HCT116 (cell line): Measurements from ENCODE around the gene ARSB. TPM values are rescaled to one million over a fixed set of nuclear protein-coding genes. Genes with fewer than 3 reads are reported as not detected.

Source experiments
- ATAC-seq: fragments of 200-7000 bp; cut with Tn5 transposase; 2 replicates; pipeline ENCODE4 v1.9.1; 2020; ENCODE audit warnings: mild to moderate bottlenecking, moderate library complexity
- BruUV-seq: library from RNA; stranded (reverse); fragments of 400-500 nt; replicated peaks from 2 replicates; lab custom pipeline; 2021; lab: Mats Ljungman, UMichigan
- CTCF ChIA-PET: fragments of 300-600 bp; sonication (Branson Sonifier 250); formaldehyde crosslinking; loops from one replicate; lab custom pipeline; 2021; ENCODE audit warnings: antibody characterized with exemption; lab: Charles Lee
- POLR2A ChIA-PET: fragments of 300-600, 350-600 bp; sonication (Branson Sonifier 250); formaldehyde crosslinking; loops from one replicate; lab custom pipeline; 2021; ENCODE audit warnings: antibody characterized with exemption; lab: Charles Lee
- RAD21 ChIA-PET, 2 experiments: fragments of 300-600 bp; sonication (Branson Sonifier 250); formaldehyde crosslinking; loops; one replicate each; lab custom pipeline; 2023; ENCODE audit warnings: low total read pairs in 2 of 2; ENCODE audit not compliant: uncharacterized antibody in 2 of 2, unreplicated experiment in 2 of 2, low non-redundant PET in 1 of 2; lab: Charles Lee
- DNase-seq: peaks from one replicate; pipeline ENCODE4 v3.0.0-alpha.2; 2010; ENCODE audit warnings: low read depth, low spot score
- H2AFZ ChIP-seq: fragments of 200-600 bp; shearing (Covaris generic), sonication (generic); 2 replicates; pipeline ENCODE4 v1.6.1; 2017; ENCODE audit warnings: low read depth, mixed run types, mixed read lengths, antibody characterized with exemption, low read length; ENCODE audit not compliant: poor library complexity, severe bottlenecking
- H3K27ac ChIP-seq: 2 replicates; pipeline ENCODE4 v1.5.1; 2012; ENCODE audit warnings: low read depth, low read length
- H3K27me3 ChIP-seq: fragments of 200-600 bp; sonication (generic); 2 replicates; pipeline ENCODE4 v1.6.1; 2016; ENCODE audit warnings: mixed run types, low read length, mixed read lengths; ENCODE audit not compliant: insufficient read depth
- H3K36me3 ChIP-seq, 2 experiments: fragments of 200-500 bp in 1 of 2; fragments of 200-600 bp in 1 of 2; sonication (Bioruptor generic) in 1 of 2; sonication (generic) in 1 of 2; 2 replicates each; pipeline versions ENCODE4 v1.5.1 to v1.6.1; 2014 to 2016; ENCODE audit warnings: low read length in 2 of 2, inconsistent platforms in 1 of 2, mixed read lengths in 1 of 2, mixed run types in 1 of 2; ENCODE audit not compliant: insufficient read depth in 2 of 2, control insufficient read depth in 1 of 2
- H3K4me1 ChIP-seq, 2 experiments: fragments of 200-600 bp in 1 of 2; sonication (generic) in 1 of 2; 2 replicates each; pipeline versions ENCODE4 v1.5.1 to v1.6.1; 2012 to 2017; ENCODE audit warnings: low read length in 2 of 2, inconsistent platforms in 1 of 2, mild to moderate bottlenecking in 1 of 2, mixed read lengths in 1 of 2, mixed run types in 1 of 2, moderate library complexity in 1 of 2; ENCODE audit not compliant: insufficient read depth in 2 of 2, control insufficient read depth in 1 of 2
- H3K4me2 ChIP-seq: fragments of 200-600 bp; sonication (generic); 2 replicates; pipeline ENCODE4 v1.6.1; 2017; ENCODE audit warnings: mixed run types, low read length, mixed read lengths
- H3K4me3 ChIP-seq, 2 experiments: fragments of 200-600 bp in 1 of 2; sonication (generic) in 1 of 2; replicated peaks in 1 of 2; 2 replicates each; pipeline ENCODE4 v1.5.1; 2011 to 2016; ENCODE audit warnings: low read length in 2 of 2, control low read depth in 1 of 2, low read depth in 1 of 2, mild to moderate bottlenecking in 1 of 2, mixed read lengths in 1 of 2, mixed run types in 1 of 2
- H3K79me2 ChIP-seq: fragments of 200-600 bp; sonication (generic); 2 replicates; pipeline ENCODE4 v1.6.1; 2017; ENCODE audit warnings: mild to moderate bottlenecking, mixed run types, low read length, moderate library complexity, mixed read lengths; ENCODE audit not compliant: insufficient read depth
- H3K9ac ChIP-seq: fragments of 200-600 bp; sonication (generic); 2 replicates; pipeline ENCODE4 v1.6.1; 2016; ENCODE audit warnings: low read length, mixed read lengths
- H3K9me2 ChIP-seq: fragments of 200-600 bp; sonication (generic), shearing (Covaris generic); 2 replicates; pipeline ENCODE4 v1.6.1; 2017; ENCODE audit warnings: mixed run types, mild to moderate bottlenecking, moderate library complexity; ENCODE audit not compliant: insufficient read depth
- H3K9me3 ChIP-seq, 2 experiments: fragments of 200-500 bp in 1 of 2; fragments of 200-600 bp in 1 of 2; sonication (Bioruptor generic) in 1 of 2; sonication (generic) in 1 of 2; 2 replicates each; pipeline ENCODE4 v1.6.1; 2014 to 2017; ENCODE audit warnings: low read length in 2 of 2, mixed read lengths in 2 of 2, inconsistent platforms in 1 of 2, low read depth in 1 of 2, mild to moderate bottlenecking in 1 of 2, mixed run types in 1 of 2, moderate library complexity in 1 of 2; ENCODE audit not compliant: control insufficient read depth in 1 of 2, insufficient read depth in 1 of 2
- H4K20me1 ChIP-seq: fragments of 200-600 bp; sonication (generic), shearing (Covaris generic); 2 replicates; pipeline ENCODE4 v1.6.1; 2017; ENCODE audit warnings: mixed run types, mild to moderate bottlenecking, moderate library complexity; ENCODE audit not compliant: insufficient read depth
- ATF3 ChIP-seq: IDR thresholded peaks from 2 replicates; pipeline ENCODE4 v1.6.1; 2012
- CBX3 ChIP-seq: IDR thresholded peaks from 2 replicates; pipeline ENCODE4 v1.6.1; 2012; ENCODE audit warnings: low read depth
- CEBPB ChIP-seq: IDR thresholded peaks from 2 replicates; pipeline ENCODE4 v1.6.1; 2012; ENCODE audit warnings: low read depth
- EGR1 ChIP-seq: IDR thresholded peaks from 2 replicates; pipeline ENCODE4 v1.6.1; 2012; ENCODE audit warnings: low read depth
- ELF1 ChIP-seq: IDR thresholded peaks from 2 replicates; pipeline ENCODE4 v1.6.1; 2012; ENCODE audit warnings: low read depth, borderline replicate concordance
- EZH2phosphoT487 ChIP-seq: fragments of 200-600 bp; IDR thresholded peaks from 2 replicates; pipeline ENCODE4 v1.6.1; 2018; ENCODE audit warnings: antibody characterized with exemption, borderline replicate concordance
- FOSL1 ChIP-seq: IDR thresholded peaks from 2 replicates; pipeline ENCODE4 v1.6.1; 2012; ENCODE audit warnings: low read depth
- JUND ChIP-seq: IDR thresholded peaks from 2 replicates; pipeline ENCODE4 v1.6.1; 2012
- POLR2A ChIP-seq: IDR thresholded peaks from 2 replicates; pipeline ENCODE4 v1.7.0; 2011; ENCODE audit warnings: borderline replicate concordance; ENCODE audit not compliant: insufficient read depth, insufficient read length; ENCODE audit errors: extremely low read depth
- POLR2AphosphoS5 ChIP-seq: IDR thresholded peaks from 2 replicates; pipeline ENCODE4 v1.6.1; 2011; ENCODE audit warnings: mild to moderate bottlenecking, low read depth, low read length, moderate library complexity
- REST ChIP-seq: IDR thresholded peaks from 2 replicates; pipeline ENCODE4 v1.6.1; 2012; ENCODE audit warnings: low read depth
- SIN3A ChIP-seq: IDR thresholded peaks from 2 replicates; pipeline ENCODE4 v1.6.1; 2012; ENCODE audit warnings: low read depth
- SP1 ChIP-seq: IDR thresholded peaks from 2 replicates; pipeline ENCODE4 v1.6.1; 2012; ENCODE audit warnings: low read depth
- SRF ChIP-seq: IDR thresholded peaks from 2 replicates; pipeline ENCODE4 v1.6.1; 2012; ENCODE audit warnings: low read depth
- ZFX ChIP-seq: fragments of 450-650 bp; IDR thresholded peaks from 2 replicates; pipeline ENCODE4 v1.6.1; 2017
- intact Hi-C: fragments of 100-400 bp; cut with micrococcal nuclease; formaldehyde crosslinking; loops from 2 replicates; pipeline ENCODE4 v1.10.0; 2022
- total RNA-seq: library from RNA; stranded (reverse); gene quantifications from one replicate; pipeline ENCODE4 v1.2.1, GENCODE V29; 2021; ENCODE audit not compliant: unreplicated experiment
- TF ChIP-seq, protein P1 (sequence below), 3 experiments: fragments of 200-600 bp in 1 of 3; sonication (generic) in 1 of 3; IDR thresholded peaks in 2 of 3; conservative IDR thresholded peaks in 1 of 3; 2 replicates each; pipeline ENCODE4 v1.5.1; 2012 to 2017; ENCODE audit warnings: low read depth in 2 of 3, low read length in 2 of 3, antibody characterized with exemption in 1 of 3, borderline replicate concordance in 1 of 3, control low read depth in 1 of 3, mild to moderate bottlenecking in 1 of 3, mixed read lengths in 1 of 3, mixed run types in 1 of 3, moderate library complexity in 1 of 3; ENCODE audit not compliant: insufficient read depth in 1 of 3
- TF ChIP-seq, protein P2 (sequence below): IDR thresholded peaks from 2 replicates; pipeline ENCODE4 v1.6.1; 2012

ARSB gene
- total RNA-seq, 1 experiment from 2014 or later, result 4.8 TPM

DNA sequence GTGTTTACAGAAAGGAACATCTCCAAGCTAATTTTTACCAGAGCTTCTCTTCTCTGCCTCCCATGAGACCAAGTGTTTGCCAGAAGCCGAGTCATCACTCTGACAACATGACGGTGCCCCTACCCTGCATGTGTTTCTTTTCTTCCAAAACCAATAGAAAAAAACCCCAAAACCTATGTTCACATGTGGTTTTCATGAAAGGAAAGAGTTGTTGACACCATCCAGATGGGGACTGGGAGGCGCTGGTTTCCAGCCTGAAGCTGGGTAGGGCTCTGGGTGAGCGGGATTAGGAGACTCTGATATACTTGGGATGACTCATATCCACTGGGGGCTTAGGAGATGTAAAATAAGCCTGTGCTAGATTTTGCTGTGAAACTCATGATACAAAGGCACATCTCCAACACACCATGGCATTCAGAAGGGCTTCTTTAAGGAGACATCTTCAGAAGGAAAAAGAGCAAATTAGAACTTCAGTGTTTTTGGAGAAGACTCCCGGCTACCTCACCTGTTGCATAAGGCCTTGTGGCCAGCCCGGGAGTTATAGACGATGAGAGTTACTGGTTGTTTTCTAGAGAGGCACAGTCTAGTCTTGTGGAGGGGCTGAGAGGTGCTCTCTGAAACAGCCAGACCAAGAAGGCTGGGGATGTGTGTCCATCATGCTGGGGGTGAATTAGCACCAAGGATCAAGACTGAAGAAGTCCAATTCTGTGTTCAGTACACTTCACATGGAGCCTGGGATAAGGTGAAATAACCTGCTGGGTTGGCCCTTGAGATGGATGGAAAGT lies 227.6 kb downstream of the ARSB start:
- no peak for DNase-seq
- Histone ChIP-seq H3K9ac (no peak overlapping the region), H3K27ac (no peak overlapping the region), H3K9me3 (no peaks in the 10 kb centered on the region), H3K36me3 (no peaks in the 10 kb centered on the region), H3K4me2 (no peak overlapping the region), H3K27me3 (no peaks in the 10 kb centered on the region), H3K4me1 (no peaks in the 10 kb centered on the region), H3K4me3 (no peak overlapping the region), H3K79me2 (no peaks in the 10 kb centered on the region), H2AFZ (no peak overlapping the region), H4K20me1 (no peaks in the 10 kb centered on the region), H3K9me2 (peaks cover 4% of the 10 kb centered on the region; the same call in 1 of the 2 replicates)
- intact Hi-C loops, result no loop called here
- TF ChIP-seq EZH2phosphoT487 (no peak), SRF (no peak), CEBPB (no peak), JUND (no peak), CBX3 (no peak), POLR2AphosphoS5 (no peak), POLR2A (no peak), SP1 (no peak), EGR1 (no peak), ELF1 (no peak), FOSL1 (no peak)
- CTCF ChIA-PET, result no interaction called here
- POLR2A ChIA-PET, result no interaction called here
- RAD21 ChIA-PET, result no interaction called here
- no TSS peak for BruUV-seq
- no peak for ATAC-seq

DNA sequence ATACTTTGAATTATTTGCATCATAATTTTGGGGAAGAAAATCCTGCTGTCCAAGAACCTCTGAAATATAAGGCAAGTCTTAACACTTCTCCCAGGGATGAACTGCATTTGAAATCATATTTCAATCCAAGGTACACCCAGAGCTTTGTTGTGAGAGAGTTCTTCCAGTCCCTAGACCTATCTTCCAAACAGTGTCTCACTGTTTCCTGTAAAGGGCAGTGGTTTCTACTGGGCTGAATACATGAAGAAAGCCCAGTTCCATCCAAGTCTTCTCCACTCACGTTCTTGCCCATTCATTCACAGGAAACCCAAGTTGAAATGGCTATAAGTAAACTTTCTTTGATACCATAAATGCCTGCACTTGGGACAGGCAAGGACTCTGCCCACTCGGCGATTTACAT lies 228.3 kb downstream of the ARSB start:
- DNase-seq (no peak), ATAC-seq (no peak)
- no TSS peak for BruUV-seq
- H3K79me2 ChIP-seq, result no peaks in the 10 kb centered on the region
- peaks cover 4% of the 10 kb centered on the region; the same call in 1 of the 2 replicates for H3K9me2 ChIP-seq
- intact Hi-C loops, result no loop called here
- no peak overlapping the region for H3K9ac ChIP-seq
- CTCF ChIA-PET, result no interaction called here
- RAD21 ChIA-PET, result no interaction called here
- no peaks in the 10 kb centered on the region for H3K27me3 ChIP-seq
- no peak overlapping the region for H3K4me2 ChIP-seq
- no peaks in the 10 kb centered on the region for H3K4me1 ChIP-seq
- POLR2A ChIA-PET, result no interaction called here
- H4K20me1 ChIP-seq, result no peaks in the 10 kb centered on the region
- no peak overlapping the region for H3K27ac ChIP-seq
- H3K4me3 ChIP-seq, result no peak overlapping the region
- H3K9me3 ChIP-seq, result no peaks in the 10 kb centered on the region
- no peak overlapping the region for H2AFZ ChIP-seq
- H3K36me3 ChIP-seq, result no peaks in the 10 kb centered on the region
- TF ChIP-seq, protein P1, sequence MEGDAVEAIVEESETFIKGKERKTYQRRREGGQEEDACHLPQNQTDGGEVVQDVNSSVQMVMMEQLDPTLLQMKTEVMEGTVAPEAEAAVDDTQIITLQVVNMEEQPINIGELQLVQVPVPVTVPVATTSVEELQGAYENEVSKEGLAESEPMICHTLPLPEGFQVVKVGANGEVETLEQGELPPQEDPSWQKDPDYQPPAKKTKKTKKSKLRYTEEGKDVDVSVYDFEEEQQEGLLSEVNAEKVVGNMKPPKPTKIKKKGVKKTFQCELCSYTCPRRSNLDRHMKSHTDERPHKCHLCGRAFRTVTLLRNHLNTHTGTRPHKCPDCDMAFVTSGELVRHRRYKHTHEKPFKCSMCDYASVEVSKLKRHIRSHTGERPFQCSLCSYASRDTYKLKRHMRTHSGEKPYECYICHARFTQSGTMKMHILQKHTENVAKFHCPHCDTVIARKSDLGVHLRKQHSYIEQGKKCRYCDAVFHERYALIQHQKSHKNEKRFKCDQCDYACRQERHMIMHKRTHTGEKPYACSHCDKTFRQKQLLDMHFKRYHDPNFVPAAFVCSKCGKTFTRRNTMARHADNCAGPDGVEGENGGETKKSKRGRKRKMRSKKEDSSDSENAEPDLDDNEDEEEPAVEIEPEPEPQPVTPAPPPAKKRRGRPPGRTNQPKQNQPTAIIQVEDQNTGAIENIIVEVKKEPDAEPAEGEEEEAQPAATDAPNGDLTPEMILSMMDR (IDR thresholded peaks at IDR 0.05 in 2 of 3, conservative IDR thresholded peaks at IDR 0.05 in 1 of 3; ENCODE audit: borderline replicate concordance in 1 of 3, insufficient read depth in 1 of 3, low read depth in 2 of 3, low read length in 2 of 3), result no peak
- TF ChIP-seq ATF3, result no peak
- TF ChIP-seq CEBPB, result no peak
- TF ChIP-seq EZH2phosphoT487, result no peak
- TF ChIP-seq, protein P2, sequence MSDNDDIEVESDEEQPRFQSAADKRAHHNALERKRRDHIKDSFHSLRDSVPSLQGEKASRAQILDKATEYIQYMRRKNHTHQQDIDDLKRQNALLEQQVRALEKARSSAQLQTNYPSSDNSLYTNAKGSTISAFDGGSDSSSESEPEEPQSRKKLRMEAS, result no peak
- TF ChIP-seq SIN3A, result no peak
- TF ChIP-seq ELF1, result no peak
- TF ChIP-seq ZFX, result no peak
- no peak for TF ChIP-seq REST
- no peak for TF ChIP-seq SP1
